Measurements from ENCODE around the gene SLC2A2.
"Not testable (repeated sequence)": the region's sequence is repeated elsewhere in the genome, so short reads cannot be mapped to it uniquely, and the experiment has no call there.

SLC2A2 gene

DNA sequence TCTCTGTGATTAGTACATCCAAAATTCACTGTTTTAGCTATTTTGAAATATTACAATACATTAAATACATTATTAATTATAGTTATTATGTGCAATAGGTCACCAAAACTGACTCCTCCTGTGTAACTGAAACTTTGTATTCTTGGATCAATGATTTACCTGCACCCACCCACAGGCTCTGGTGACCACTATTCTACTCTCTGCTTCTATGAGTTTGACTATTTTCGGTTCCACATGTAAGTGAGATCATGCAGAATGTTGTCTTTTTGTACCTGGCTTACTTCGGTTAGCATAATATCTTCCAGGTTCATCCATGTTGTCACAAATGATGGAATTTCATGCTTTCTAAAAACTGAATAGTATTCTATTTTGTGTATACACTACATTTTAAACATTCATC is 43.8 kb downstream of the SLC2A2 start:
- no peak overlapping the region for H3K27ac ChIP-seq
- TF ChIP-seq, protein P1, sequence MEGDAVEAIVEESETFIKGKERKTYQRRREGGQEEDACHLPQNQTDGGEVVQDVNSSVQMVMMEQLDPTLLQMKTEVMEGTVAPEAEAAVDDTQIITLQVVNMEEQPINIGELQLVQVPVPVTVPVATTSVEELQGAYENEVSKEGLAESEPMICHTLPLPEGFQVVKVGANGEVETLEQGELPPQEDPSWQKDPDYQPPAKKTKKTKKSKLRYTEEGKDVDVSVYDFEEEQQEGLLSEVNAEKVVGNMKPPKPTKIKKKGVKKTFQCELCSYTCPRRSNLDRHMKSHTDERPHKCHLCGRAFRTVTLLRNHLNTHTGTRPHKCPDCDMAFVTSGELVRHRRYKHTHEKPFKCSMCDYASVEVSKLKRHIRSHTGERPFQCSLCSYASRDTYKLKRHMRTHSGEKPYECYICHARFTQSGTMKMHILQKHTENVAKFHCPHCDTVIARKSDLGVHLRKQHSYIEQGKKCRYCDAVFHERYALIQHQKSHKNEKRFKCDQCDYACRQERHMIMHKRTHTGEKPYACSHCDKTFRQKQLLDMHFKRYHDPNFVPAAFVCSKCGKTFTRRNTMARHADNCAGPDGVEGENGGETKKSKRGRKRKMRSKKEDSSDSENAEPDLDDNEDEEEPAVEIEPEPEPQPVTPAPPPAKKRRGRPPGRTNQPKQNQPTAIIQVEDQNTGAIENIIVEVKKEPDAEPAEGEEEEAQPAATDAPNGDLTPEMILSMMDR (conservative IDR thresholded peaks at IDR 0.05) = no peak

DNA sequence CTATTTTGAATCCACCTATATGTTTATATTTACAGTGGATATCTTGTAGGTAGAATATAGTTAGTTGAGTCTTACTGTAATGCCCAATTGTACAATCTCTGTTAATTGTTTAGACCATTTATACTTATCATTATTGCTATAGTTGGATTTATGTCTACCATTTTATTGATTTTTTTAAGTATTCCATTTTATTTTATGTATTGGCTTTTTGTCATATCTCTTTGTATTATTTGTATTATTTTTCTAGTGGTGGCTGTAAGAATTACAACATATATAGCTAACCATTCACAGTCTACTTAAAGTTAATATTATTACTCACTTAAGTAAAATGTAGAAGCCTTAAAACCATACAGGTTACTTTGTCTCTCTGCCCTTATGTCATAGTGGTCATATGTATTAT is 46.1 kb downstream of the SLC2A2 start:
- TF ChIP-seq, protein P1 (conservative IDR thresholded peaks at IDR 0.05) = no peak
- no peak overlapping the region for H3K27ac ChIP-seq

DNA sequence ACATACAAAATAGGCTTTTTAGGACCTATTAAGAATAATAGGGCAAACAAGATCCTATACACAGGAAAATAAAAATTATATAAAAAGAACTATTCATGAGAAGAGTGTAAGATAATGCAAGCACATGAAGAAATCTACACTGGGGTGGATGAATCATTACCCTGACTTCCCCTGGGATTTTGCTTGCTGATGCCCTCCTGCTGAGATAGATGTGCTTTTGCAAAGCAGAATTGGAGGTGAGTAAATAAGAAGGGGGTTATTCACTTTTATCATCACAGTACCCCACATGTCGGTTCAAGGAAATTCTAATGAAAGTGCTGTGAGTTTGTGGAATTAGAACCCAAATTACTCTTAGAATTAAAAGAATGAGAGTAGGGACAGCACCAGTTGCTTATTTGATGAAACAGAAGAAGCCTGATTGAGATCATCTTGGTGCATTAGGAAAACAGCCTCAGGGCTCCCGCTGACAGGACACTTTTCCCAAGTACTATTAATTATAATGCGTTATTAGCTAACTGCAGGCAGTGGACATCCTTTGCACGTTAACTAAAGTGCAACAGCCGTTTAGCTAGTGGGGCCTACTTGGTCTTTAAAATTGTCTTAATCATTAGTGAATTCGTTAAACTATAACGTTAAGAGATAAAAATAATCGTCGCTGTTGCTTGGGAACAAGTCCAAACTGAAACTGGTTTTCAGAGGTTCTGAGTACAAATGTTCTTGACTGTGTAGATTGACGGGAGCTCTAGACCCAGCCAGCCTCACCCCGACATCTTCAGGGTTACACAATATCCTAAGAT is 48.4 kb downstream of the SLC2A2 start:
- TF ChIP-seq, protein P1 (conservative IDR thresholded peaks at IDR 0.05) = no peak
- no peak overlapping the region for H3K27ac ChIP-seq

DNA sequence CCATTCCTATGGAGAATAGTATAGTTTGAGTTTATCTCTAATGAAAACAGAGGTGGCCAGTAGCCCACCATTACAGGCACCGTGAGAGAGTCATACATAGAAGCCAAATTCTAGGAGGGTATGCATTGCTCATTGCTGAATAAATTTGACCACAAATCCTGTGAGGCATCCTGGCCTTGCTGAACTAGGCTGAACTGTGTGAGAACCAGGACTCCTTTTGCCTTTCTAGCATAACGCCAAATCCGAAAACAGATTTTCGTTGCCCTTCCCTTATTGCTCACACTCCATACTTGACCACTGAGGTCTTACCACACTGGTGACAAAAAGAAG is 50.4 kb downstream of the SLC2A2 start:
- no peak overlapping the region for H3K27ac ChIP-seq
- TF ChIP-seq, protein P1 (conservative IDR thresholded peaks at IDR 0.05) = no peak

DNA sequence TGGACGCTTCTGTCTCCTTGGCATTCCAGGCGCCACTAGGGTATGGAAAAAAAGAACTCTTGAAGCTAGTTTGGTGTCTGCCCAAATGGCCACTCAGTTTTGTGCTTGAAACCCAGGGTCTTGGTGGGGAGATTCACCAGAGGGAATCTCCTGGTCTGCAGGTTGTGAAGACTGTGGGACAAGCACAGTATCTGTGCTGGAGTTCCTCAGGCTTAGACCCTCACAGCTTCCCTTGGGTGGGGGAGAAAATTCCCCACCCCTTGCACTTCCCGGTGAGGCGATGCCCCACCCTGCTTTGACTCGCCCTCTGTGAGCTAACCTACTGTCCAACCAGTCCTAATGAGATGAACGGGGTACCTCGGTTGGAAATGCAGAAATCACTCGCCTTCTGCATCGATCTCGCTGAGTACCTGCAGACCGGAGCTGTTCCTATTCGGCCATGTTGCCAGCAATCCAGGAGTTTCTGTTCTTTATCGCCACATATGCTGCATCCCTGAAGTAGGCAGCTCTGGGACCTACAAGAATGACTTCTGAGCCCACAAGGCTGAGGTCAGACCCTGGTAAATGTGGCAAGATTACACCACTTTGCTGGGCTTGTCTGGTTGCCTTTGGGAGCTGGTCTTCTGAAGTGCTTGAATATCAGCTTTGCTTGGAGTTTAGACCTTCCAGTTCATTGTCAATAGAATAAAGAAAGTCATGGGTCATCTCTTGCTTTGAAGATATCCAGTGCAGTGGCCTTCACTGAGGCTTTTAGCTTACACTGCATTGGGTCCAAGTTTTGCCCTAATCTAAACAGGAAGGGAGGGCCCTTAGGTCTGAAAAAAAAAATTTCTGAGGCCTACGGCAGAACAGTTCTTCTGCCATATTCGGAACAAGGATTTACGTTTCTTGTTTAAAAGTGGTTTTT is 51.0 kb downstream of the SLC2A2 start:
- H3K27ac ChIP-seq = no peak overlapping the region
- TF ChIP-seq, protein P1 (conservative IDR thresholded peaks at IDR 0.05) = no peak

DNA sequence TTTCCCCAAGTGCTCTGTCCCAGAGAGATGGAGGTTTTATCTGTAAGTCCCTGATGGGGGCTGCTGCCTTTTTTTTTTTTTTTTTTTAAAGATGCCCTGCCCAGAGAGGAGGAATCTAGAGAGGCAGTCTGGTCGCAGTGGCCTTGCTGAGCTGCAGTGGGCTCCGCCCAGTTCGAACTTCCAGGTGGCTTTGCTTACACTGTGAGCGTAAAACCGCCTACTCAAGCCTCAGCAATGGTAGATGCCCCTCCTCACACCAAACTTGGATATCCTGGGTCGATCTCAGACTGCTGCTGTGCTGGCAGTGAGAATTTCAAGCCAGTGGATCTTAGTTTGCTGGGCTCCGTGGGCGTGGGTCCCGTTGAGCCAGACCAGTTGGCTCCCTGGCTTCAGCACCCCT is 51.6 kb downstream of the SLC2A2 start:
- no peak overlapping the region for H3K27ac ChIP-seq
- TF ChIP-seq, protein P1 (conservative IDR thresholded peaks at IDR 0.05) = no peak

DNA sequence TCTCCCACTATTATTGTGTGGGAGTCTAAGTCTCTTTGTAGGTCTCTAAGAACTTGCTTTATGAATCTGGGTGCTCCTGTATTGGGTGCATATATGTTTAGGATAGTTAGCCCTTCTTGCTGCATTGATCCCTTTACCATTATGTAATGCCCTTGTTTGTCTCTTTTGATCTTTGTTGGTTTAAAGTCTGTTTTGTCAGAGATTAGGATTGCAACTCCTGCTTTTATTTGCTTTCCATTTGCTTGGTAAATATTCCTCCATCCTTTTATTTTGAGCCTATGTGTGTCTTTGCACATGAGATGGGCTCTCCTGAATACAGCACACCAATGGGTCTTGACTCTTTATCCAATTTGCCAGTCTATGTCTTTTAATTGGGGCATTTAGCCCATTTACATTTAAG is 53.6 kb downstream of the SLC2A2 start:
- not testable (repeated sequence) for H3K27ac ChIP-seq

DNA sequence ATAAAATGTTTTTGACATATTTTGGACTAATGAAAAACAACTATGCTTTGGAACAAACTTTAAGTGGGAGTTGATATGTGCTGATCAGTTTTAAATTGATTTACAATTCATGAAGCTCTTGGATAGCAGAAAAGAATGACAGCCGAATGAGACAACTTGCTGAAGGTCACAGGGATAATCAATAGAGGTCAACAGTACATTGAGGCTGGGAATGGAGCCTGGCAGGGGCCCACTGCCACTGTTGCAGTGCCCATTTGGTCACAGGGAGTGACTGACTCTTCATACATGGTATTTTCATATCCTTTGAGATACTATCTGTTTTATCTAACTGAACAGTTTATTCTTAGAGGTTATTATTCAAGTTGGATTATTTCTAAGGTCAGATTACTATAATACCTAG is 59.4 kb downstream of the SLC2A2 start:
- H3K27ac ChIP-seq = no peak overlapping the region
- TF ChIP-seq, protein P1 (conservative IDR thresholded peaks at IDR 0.05) = no peak

All from VCaP (cell line).